Sigmoid colon (tissue), 4 donors: ENCODE results near the gene STEAP4.

ENCODE experiments used
- CTCF ChIP-seq, 4 experiments: fragments of 450-650 bp in 3 of 4; fragments of 200-600 bp in 1 of 4; IDR thresholded peaks; one replicate each; pipeline ENCODE4 v1.5.1; 2016 to 2019; ENCODE audit warnings: antibody characterized with exemption in 4 of 4, mild to moderate bottlenecking in 3 of 4, moderate library complexity in 2 of 4
- EP300 ChIP-seq, 4 donors: sonication (generic); formaldehyde crosslinking; IDR thresholded peaks; one replicate each; pipeline ENCODE4 v1.6.1; 2017; ENCODE audit warnings: antibody characterized with exemption in 4 of 4
- POLR2A ChIP-seq, 2 donors: fragments of 450-650 bp; IDR thresholded peaks; one replicate each; pipeline ENCODE4 v1.6.1; 2016; ENCODE audit warnings: antibody characterized with exemption in 2 of 2, mild to moderate bottlenecking in 2 of 2, moderate library complexity in 2 of 2
- POLR2AphosphoS5 ChIP-seq, 4 donors: sonication (generic); formaldehyde crosslinking; IDR thresholded peaks; one replicate each; pipeline ENCODE4 v1.6.1; 2017; ENCODE audit warnings: antibody characterized with exemption in 4 of 4

- TF ChIP-seq CTCF (IDR thresholded peaks at IDR 0.05) = no peak
- TF ChIP-seq POLR2A (IDR thresholded peaks at IDR 0.05) = no peak
- TF ChIP-seq EP300 (IDR thresholded peaks at IDR 0.05) = no peak
- no peak for TF ChIP-seq POLR2AphosphoS5 (IDR thresholded peaks at IDR 0.05)
These were observed 38.6 kb downstream of the STEAP4 start for GRCh38 chr7:88268051-88268450.
